H9 (cell line): ENCODE measurements around the gene PPP1R12B. TPM values are rescaled to one million over a fixed set of nuclear protein-coding genes. Genes with fewer than 3 reads are reported as not detected.
A peak's percentile ranks its signal among the peaks of the same experiment; 100 is the strongest.

ENCODE experiments used
- DNase-seq: peaks from one replicate; pipeline ENCODE4 v3.0.0-alpha.2; 2017
- H2AFZ ChIP-seq: one replicate; pipeline ENCODE4 v1.6.1; 2013; ENCODE audit warnings: mild to moderate bottlenecking, low read length, control low read depth, moderate library complexity
- H2AK5ac ChIP-seq: 2 replicates; pipeline ENCODE4 v1.6.1; 2013; ENCODE audit warnings: low read length, control low read depth, mixed read lengths; ENCODE audit not compliant: insufficient read length
- H2BK120ac ChIP-seq: one replicate; pipeline ENCODE4 v1.6.1; 2013; ENCODE audit warnings: low read depth, mild to moderate bottlenecking, low read length, control low read depth, inconsistent platforms; ENCODE audit not compliant: poor library complexity, severe bottlenecking
- H2BK12ac ChIP-seq: 2 replicates; pipeline ENCODE4 v1.6.1; 2013; ENCODE audit warnings: low read length, control low read depth, mixed read lengths, low read depth; ENCODE audit not compliant: insufficient read length
- H2BK15ac ChIP-seq: 2 replicates; pipeline ENCODE4 v1.6.1; 2013; ENCODE audit warnings: low read depth, low read length, control low read depth
- H2BK20ac ChIP-seq: one replicate; pipeline ENCODE4 v1.6.1; 2013; ENCODE audit warnings: low read depth, mild to moderate bottlenecking, low read length, control low read depth, inconsistent platforms; ENCODE audit not compliant: poor library complexity, severe bottlenecking
- H2BK5ac ChIP-seq: 2 replicates; pipeline ENCODE4 v1.6.1; 2013; ENCODE audit warnings: low read length, control low read depth, mixed read lengths; ENCODE audit not compliant: insufficient read length
- H3K14ac ChIP-seq: 2 replicates; pipeline ENCODE4 v1.6.1; 2013; ENCODE audit warnings: low read length, control low read depth; ENCODE audit not compliant: insufficient read depth
- H3K18ac ChIP-seq: 2 replicates; pipeline ENCODE4 v1.6.1; 2013; ENCODE audit warnings: low read depth, mild to moderate bottlenecking, mixed read lengths, low read length, control low read depth; ENCODE audit not compliant: insufficient read length
- H3K23ac ChIP-seq: 2 replicates; pipeline ENCODE4 v1.6.1; 2013; ENCODE audit warnings: low read length, control low read depth, mixed read lengths, low read depth; ENCODE audit not compliant: insufficient read length
- H3K23me2 ChIP-seq: 2 replicates; pipeline ENCODE4 v1.6.1; 2013; ENCODE audit warnings: low read depth, mild to moderate bottlenecking, mixed read lengths, low read length, control low read depth; ENCODE audit not compliant: insufficient read length, poor library complexity, severe bottlenecking
- H3K27ac ChIP-seq: 2 replicates; pipeline ENCODE4 v1.5.1; 2013; ENCODE audit warnings: low read length, control low read depth, mixed read lengths, low read depth; ENCODE audit not compliant: insufficient read length
- H3K27me3 ChIP-seq: 2 replicates; pipeline ENCODE4 v1.6.1; 2013; ENCODE audit warnings: low read length, control low read depth, inconsistent platforms; ENCODE audit not compliant: insufficient read depth
- H3K4ac ChIP-seq: 2 replicates; pipeline ENCODE4 v1.6.1; 2013; ENCODE audit warnings: low read depth, mild to moderate bottlenecking, control low read depth, inconsistent platforms, low read length, moderate library complexity
- H3K4me1 ChIP-seq: 2 replicates; pipeline ENCODE4 v1.6.1; 2013; ENCODE audit warnings: low read length, control low read depth, inconsistent platforms; ENCODE audit not compliant: insufficient read depth
- H3K4me2 ChIP-seq: 2 replicates; pipeline ENCODE4 v1.6.1; 2013; ENCODE audit warnings: low read length, control low read depth, mixed read lengths; ENCODE audit not compliant: insufficient read length, insufficient read depth
- H3K56ac ChIP-seq: 2 replicates; pipeline ENCODE4 v1.6.1; 2013; ENCODE audit warnings: low read depth, mild to moderate bottlenecking, mixed read lengths, low read length, control low read depth; ENCODE audit not compliant: insufficient read length
- H3K79me1 ChIP-seq: 2 replicates; pipeline ENCODE4 v1.6.1; 2013; ENCODE audit warnings: low read depth, mild to moderate bottlenecking, moderate library complexity, low read length, control low read depth, inconsistent platforms; ENCODE audit not compliant: insufficient read depth, poor library complexity, severe bottlenecking
- H3K79me2 ChIP-seq: 2 replicates; pipeline ENCODE4 v1.6.1; 2013; ENCODE audit warnings: low read length, control low read depth, inconsistent platforms; ENCODE audit not compliant: insufficient read depth
- H3K9ac ChIP-seq: 2 replicates; pipeline ENCODE4 v1.6.1; 2013; ENCODE audit warnings: low read length, control low read depth, mixed read lengths; ENCODE audit not compliant: insufficient read length; ENCODE audit errors: extremely low read depth
- H3K9me3 ChIP-seq: one replicate; pipeline ENCODE4 v1.6.1; 2013; ENCODE audit warnings: low read depth, low read length, inconsistent platforms; ENCODE audit not compliant: control insufficient read depth
- H3T11ph ChIP-seq: one replicate; pipeline ENCODE4 v1.6.1; 2013; ENCODE audit warnings: mild to moderate bottlenecking, low read length, control low read depth, inconsistent platforms
- H4K20me1 ChIP-seq: one replicate; pipeline ENCODE4 v1.6.1; 2013; ENCODE audit not compliant: control insufficient read depth, insufficient read length, insufficient read depth
- H4K5ac ChIP-seq: 2 replicates; pipeline ENCODE4 v1.6.1; 2013; ENCODE audit warnings: low read depth, mild to moderate bottlenecking, mixed read lengths, low read length, control low read depth; ENCODE audit not compliant: insufficient read length
- H4K8ac ChIP-seq: replicated peaks from 2 replicates; pipeline ENCODE4 v1.6.1; 2013; ENCODE audit warnings: low read length, control low read depth, mixed read lengths, low read depth; ENCODE audit not compliant: insufficient read length
- H4K91ac ChIP-seq: 2 replicates; pipeline ENCODE4 v1.6.1; 2013; ENCODE audit warnings: low read depth, mild to moderate bottlenecking, moderate library complexity, mixed read lengths, low read length, control low read depth; ENCODE audit not compliant: insufficient read length
- H3K27ac Mint-ChIP-seq, 3 experiments: 2 replicates in 2 of 3; 3 replicates in 1 of 3; pipeline ENCODE4 v1.8.0; 2020 to 2021; ENCODE audit warnings: mixed read lengths in 3 of 3, mild to moderate bottlenecking in 1 of 3, moderate library complexity in 1 of 3
- H3K27me3 Mint-ChIP-seq: 2 replicates; pipeline ENCODE4 v1.8.0; 2021; ENCODE audit warnings: low read depth, mild to moderate bottlenecking, moderate library complexity, mixed read lengths
- H3K36me3 Mint-ChIP-seq, 3 experiments: 2 replicates in 2 of 3; 3 replicates in 1 of 3; pipeline ENCODE4 v1.8.0; 2020 to 2021; ENCODE audit warnings: low read depth in 3 of 3, mixed read lengths in 3 of 3; ENCODE audit not compliant: insufficient read depth in 1 of 3
- H3K4me1 Mint-ChIP-seq, 2 experiments: 2 replicates each; pipeline ENCODE4 v1.8.0; 2020; ENCODE audit warnings: mixed read lengths in 2 of 2
- H3K4me3 Mint-ChIP-seq, 2 experiments: 2 replicates in 1 of 2; 3 replicates in 1 of 2; pipeline ENCODE4 v1.8.0; 2020 to 2021; ENCODE audit warnings: mild to moderate bottlenecking in 2 of 2, mixed read lengths in 2 of 2, moderate library complexity in 1 of 2
- H3K9me3 Mint-ChIP-seq, 2 experiments: 2 replicates in 1 of 2; 3 replicates in 1 of 2; pipeline ENCODE4 v1.8.0; 2020; ENCODE audit warnings: mild to moderate bottlenecking in 2 of 2, mixed read lengths in 2 of 2, moderate library complexity in 1 of 2
- WGBS: extraction: QIAGEN DNeasy Blood & Tissue Kit; methylation state at CpG from one replicate; pipeline ENCODE4 v1.1.7; 2013; ENCODE audit warnings: missing lambda C conversion rate, low lambda C conversion rate, mixed read lengths; ENCODE audit not compliant: insufficient read length; ENCODE audit errors: extremely low coverage; 5-methylcytosine and 5-hydroxymethylcytosine counted together
- total RNA-seq: library from RNA; stranded (reverse); gene quantifications from 2 replicates; pipeline ENCODE4 v1.2.1, GENCODE V29; 2021
- TF ChIP-seq, protein P1 (sequence below): fragments of 200-600 bp; sonication (generic); conservative IDR thresholded peaks from 3 replicates; pipeline ENCODE4 v1.8.0; 2021; ENCODE audit warnings: antibody characterized with exemption, mild to moderate bottlenecking

The PPP1R12B gene
- total RNA-seq, 1 experiment from 2014 or later = 12.9 TPM

DNA sequence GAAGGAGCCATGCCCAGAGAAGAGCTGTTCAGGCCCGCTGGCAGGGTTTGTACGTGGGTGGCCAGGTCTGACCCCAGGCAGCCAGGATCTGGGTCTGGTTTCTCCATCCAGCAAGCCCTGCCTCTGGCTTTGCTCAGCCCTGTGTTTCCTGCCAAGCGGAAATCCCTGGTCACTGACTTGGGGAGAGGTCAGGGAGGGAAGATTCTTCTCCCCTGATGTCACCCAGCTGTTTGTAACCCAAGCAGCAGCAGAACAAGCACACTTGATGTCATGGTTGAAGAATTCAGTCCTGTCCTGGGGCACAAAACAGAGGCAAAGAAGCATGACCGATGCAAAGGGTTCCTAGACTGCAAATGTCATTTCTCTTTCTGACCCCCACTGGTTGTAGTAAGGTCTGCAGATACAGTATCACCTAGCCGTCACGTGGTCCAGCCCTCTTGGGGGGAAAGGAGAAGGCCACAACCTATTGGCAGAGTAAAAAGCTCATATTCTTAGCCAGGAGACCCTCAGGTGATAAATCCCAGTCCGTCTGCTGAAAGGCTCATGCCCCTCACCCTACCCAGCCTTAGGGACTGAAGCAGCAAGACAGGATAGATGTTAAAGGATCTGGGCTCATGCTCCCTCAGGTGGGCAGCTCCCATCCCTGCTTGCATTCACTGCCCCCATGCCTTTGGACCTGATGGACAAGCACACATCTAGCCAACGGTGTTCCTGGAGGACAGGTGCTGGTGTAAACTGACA lies 240.9 kb downstream of the PPP1R12B start:
- H3K9me3 Mint-ChIP-seq = no peaks in the 10 kb centered on the region
- TF ChIP-seq, protein P1, sequence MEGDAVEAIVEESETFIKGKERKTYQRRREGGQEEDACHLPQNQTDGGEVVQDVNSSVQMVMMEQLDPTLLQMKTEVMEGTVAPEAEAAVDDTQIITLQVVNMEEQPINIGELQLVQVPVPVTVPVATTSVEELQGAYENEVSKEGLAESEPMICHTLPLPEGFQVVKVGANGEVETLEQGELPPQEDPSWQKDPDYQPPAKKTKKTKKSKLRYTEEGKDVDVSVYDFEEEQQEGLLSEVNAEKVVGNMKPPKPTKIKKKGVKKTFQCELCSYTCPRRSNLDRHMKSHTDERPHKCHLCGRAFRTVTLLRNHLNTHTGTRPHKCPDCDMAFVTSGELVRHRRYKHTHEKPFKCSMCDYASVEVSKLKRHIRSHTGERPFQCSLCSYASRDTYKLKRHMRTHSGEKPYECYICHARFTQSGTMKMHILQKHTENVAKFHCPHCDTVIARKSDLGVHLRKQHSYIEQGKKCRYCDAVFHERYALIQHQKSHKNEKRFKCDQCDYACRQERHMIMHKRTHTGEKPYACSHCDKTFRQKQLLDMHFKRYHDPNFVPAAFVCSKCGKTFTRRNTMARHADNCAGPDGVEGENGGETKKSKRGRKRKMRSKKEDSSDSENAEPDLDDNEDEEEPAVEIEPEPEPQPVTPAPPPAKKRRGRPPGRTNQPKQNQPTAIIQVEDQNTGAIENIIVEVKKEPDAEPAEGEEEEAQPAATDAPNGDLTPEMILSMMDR = no peak
- Histone ChIP-seq H3K79me1 (no peaks in the 10 kb centered on the region), H3K4me2 (no peak overlapping the region), H4K20me1 (no peaks in the 10 kb centered on the region), H4K8ac (no peak overlapping the region), H3K4me1 (no peaks in the 10 kb centered on the region), H3K18ac (peak overlapping the region; percentile 13), H3K27ac (no peak overlapping the region), H3K14ac (no peak overlapping the region), H2BK20ac (no peak overlapping the region), H3T11ph (no peak overlapping the region), H3K23me2 (no peaks in the 10 kb centered on the region), H2BK5ac (no peak overlapping the region), H2BK12ac (no peak overlapping the region), H4K5ac (no peak overlapping the region), H3K9me3 (no peaks in the 10 kb centered on the region), H4K91ac (no peak overlapping the region), H3K4ac (no peak overlapping the region), H3K27me3 (no peaks in the 10 kb centered on the region), H3K9ac (no peak overlapping the region), H3K56ac (no peak overlapping the region), H2BK15ac (no peak overlapping the region), H3K79me2 (no peaks in the 10 kb centered on the region), H2AK5ac (no peak overlapping the region), H2BK120ac (no peak overlapping the region), H3K23ac (no peak overlapping the region), H2AFZ (no peak overlapping the region)
- H3K27me3 Mint-ChIP-seq = no peaks in the 10 kb centered on the region; the same call in 1 of the 2 replicates
- H3K36me3 Mint-ChIP-seq = no peaks in the 10 kb centered on the region
- H3K27ac Mint-ChIP-seq = no peak overlapping the region
- peaks cover 2 to 15% of the 10 kb centered on the region in 2 experiments; a peak in 3 of 4 replicates for H3K4me1 Mint-ChIP-seq
- WGBS = no CpG with 5 or more reads among the region's 8 CpGs
- no peak overlapping the region for H3K4me3 Mint-ChIP-seq
- DNase-seq = peak; percentile 59
